NCI-H1417 (cell line): ENCODE results near the gene GSTA5.
A peak's percentile ranks its signal among the peaks of the same experiment; 100 is the strongest.
"Not testable (repeated sequence)": the region's sequence is repeated elsewhere in the genome, so short reads cannot be mapped to it uniquely, and the experiment has no call there.

ENCODE experiments used
- DNase-seq, 3 experiments: peaks; one replicate each; lab custom pipeline; 2025; lab: John Stamatoyannopoulos, UW

GSTA5 gene

DNA sequence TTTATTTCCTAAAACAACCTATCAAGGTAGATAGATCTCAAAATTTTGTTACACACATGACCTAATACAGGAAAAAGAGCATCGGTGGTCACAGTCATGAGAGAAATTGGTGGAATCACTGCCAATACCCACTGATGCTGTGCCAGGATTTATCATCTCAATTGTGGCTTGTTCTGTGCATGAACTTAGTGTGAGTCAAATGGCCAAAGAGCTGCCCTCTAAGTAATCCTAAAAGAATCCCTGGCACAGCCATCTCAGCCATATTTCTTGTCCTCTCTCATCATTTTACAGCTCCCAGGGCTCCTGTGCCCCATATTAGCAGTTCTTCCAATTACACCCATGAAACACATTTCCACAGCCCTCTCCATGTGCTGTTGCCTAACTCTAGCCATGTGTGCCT, 6.1 kb downstream of the GSTA5 start:
- no peak for DNase-seq

DNA sequence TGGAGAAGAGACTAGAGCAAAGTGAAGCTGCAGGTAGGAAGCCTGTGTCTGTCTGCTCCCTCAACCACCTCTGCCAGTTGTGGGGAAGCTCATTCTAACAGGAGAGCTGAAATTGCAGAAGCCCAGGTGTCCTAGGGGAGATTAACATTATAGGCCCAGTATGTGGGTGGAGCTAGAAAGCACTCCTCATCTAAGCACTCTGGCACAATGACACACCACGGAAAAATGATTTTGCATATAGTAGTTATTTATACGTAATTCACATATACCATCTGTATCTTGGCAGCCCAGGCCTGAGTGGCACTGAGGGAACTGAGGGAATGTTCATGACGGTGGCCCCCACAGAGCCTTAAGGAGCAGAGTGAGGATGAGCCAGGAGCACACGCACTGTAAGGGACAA, 9.7 kb downstream of the GSTA5 start:
- DNase-seq: not testable (repeated sequence)

DNA sequence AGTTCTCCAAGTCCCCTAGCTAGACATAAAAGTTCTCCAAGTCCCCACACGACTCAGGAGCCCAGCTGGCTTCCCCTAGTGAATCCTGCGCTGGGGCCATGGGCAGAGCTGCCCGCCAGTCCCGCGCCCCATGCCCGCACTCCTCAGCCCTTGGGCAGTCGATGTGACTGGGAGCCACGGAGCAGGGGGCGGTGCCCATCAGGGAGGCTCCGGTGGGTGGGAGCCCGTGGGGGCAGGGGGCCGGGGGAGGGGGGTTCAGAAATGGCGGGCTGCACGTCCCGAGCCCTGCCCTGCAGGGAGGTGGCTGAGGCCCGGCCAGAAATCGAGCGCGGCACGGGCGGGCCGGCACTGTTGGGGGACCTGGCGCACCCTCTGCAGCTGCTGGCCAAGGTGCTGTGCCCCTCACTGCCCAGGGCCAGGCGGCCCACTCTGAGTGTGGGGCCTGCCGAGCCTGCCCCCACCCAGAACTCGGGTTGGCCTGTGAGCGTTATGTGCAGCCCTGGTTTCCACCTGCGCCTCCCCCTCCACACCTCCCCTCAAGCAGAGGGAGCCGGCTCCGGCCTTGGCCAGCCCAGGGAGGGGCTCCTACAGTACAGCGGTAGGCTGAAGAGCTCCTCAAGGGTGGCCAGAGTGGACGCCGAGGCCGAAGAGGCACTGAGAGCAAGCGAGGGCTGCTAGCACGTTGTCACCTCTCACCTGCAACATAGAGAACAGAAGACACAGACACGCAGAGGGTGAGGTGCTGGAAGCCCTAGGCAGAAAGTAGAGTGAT, 11.4 kb downstream of the GSTA5 start:
- no peak for DNase-seq

DNA sequence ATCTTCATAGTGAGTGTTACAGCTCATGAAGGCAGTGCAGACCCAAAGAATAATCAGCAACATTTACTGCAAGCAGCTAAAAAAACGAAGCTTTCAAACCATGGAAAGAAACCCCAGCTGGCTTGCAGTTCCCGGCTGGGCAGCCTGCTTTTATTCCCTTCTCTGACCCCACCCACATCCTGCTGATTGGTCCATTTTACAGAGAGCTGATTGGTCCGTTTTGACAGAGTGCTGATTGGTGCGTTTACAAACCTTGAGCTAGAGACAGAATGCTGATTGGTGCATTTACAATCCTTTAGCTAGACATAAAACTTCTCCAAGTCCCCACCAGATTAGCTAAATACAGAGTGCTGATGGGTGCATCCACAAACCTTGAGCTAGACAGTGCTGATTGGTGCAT, 12.0 kb downstream of the GSTA5 start:
- not testable (repeated sequence) for DNase-seq

DNA sequence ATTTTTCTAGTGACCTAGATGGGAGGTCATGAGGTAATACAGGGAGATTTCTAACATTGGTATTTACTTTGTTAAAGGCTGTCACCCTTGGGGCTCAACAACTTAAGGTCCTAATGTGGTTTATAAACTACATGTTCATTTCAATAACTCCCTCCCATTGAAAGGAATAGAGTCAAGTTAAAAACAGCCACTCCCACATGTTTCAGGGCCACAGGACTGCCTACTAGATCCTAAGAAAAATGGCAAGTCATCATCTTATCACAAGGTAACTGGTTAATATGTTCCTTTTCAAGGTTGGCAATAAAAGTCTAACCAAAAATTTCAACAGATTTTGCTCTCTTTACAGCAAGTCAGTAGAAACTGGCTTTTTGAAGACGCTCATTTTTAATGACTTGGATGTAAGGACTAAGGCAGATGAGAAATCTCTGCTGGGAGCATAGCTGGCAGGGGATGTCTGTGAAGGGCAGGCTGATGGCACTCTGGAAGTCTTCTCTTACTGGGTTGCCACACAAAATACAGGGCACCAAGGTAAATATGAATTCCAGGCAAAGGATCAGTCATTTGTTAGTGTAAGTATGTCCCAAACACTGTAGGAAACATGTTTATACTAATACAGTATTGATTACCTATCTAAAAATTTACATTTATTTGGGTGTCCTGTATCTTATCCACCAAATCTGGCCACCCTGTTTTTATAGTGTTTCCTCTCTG, 13.4 kb downstream of the GSTA5 start:
- not testable (repeated sequence) for DNase-seq

DNA sequence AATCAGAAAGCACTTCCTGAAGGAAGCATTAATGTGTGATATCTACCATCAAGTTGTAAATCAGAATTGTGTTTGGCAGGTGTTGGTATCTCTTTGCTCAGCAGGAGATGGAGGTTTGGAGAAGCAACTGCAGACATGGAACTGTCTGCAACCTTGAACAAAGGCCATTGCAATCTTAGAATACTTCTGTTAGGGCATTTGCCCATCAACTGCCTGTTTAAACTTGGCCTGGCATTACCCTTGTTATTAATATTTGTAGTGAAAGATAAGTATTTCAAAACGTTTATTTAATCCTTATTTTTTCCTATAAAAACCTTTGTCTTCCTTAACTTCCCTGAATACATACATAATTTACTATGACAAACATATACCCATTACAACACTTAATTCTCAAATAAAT, 14.1 kb downstream of the GSTA5 start:
- no peak for DNase-seq

DNA sequence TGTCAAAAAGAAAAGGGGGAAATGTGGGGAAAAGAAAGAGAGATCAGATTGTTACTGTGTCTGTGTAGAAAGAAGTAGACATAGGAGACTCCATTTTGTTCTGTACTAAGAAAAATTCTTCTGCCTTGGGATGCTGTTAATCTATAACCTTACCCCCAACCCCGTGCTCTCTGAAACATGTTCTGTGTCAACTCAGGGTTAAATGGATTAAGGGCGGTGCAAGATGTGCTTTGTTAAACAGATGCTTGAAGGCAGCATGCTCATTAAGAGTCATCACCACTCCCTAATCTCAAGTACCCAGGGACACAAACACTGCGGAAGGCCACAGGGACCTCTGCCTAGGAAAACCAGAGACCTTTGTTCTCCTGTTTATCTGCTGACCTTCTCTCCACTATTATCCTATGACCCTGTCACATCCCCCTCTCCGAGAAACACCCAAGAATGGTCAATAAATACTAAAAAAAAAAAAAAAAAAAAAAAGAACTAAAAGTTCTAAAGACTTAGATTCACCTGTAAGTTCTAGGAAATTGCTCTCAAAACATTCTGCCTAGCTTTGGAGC, 14.6 kb downstream of the GSTA5 start:
- DNase-seq: not testable (repeated sequence)

DNA sequence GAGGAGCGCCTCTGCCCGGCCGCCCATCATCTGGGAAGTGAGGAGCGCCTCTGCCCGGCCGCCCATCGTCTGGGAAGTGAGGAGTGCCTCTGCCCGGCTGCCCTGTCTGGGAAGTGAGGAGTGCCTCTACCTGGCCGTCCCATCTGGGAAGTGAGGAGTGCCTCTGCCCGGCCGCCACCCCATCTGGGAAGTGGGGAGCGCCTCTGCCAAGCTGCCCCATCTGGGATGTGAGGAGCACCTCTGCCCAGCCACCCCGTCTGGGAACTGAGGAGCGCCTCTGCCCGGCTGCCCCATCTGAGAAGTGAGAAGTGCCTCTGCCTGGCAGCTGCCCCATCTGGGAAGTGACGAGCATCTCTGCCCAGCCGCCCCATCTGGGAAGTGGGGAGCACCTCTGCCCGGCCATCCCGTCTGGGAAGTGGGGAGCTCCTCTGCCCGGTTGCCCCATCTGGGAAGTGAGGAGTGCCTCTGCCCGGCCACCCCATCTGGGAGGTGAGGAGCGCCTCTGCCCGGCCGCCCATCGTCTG, 15.3 kb downstream of the GSTA5 start:
- DNase-seq: not testable (repeated sequence)

DNA sequence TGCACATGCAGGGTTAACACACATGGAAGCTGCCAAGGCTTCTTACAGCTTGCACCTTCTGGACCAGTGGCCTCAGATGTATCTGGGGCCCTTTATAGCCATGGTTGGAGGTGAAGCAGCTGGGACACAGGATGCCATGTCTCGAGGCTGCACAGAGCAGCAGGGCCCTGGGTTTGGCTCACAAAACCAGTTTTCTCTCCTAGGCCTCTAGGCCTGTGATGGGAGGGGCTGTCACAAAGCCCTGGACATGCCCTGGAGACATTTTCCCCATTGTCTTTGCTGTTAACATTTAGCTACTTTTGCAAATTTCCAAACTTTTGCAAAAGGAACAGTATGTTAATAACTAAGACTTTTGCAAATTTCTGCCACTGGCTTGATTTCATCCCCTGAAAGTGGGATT, 18.8 kb downstream of the GSTA5 start:
- DNase-seq: no peak

DNA sequence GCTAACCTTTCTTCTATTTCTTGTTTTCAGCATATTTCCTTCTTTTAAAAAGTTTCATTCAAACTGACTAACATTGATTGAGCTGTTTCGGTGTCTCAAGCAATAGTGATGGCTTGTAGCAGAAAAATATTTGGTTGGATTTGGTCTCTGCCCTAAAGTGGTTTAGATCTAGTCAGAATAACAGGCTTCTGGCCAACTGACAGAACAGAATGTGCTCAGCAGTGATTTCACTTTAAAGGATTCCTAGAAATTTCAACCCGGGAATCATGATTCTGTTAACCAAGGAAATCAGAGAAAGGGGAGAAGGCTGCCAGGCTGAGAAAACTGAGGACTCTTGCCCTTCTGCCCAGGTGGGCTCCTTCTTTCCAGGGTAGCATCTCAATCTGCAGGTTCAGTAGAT, 20.4 kb downstream of the GSTA5 start:
- no peak for DNase-seq

DNA sequence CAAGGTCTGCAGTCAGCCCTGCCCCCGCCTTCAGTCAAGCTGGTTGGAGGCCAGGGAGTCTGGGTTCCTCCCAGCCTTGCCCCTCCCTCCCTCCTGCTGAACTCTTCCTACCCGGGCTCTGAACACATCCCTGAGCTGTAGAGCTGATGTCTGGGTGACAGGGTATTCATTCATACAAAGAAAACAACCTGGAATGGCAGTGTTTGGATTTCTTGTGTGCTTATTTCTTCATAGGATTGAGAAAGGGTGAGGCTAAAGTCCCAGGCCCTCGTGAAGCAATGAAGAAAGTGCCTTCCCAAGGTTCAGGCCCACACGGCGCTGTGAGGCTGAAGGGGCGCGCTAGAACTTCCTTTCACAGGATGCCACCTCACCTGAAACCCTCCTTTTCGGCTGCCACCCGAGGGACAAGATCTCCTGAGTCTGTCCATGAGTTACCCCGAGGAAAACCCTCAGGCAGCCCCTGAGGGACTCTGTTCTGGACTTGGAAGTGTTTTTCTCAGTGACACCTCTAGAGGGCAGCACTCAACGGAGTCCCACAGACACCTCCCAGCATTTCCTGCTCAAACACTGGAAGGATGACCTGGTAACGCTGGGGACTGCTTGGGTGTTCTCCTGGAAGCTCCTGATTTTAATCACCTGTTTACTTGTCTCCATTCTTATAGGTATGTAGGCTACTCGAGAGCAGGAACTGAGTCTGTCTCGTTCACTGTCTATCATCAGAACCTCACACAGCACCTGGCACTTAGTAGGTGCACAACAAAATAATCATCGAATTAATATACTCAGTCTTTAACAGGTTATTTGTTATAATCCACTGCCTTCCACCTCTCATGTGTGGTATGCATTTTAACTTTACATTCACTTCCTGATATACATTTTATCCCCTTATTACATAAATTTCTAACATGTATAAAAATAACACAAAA, 25.2 kb downstream of the GSTA5 start:
- DNase-seq: peak; percentile 23 to 60 (median 27)

DNA sequence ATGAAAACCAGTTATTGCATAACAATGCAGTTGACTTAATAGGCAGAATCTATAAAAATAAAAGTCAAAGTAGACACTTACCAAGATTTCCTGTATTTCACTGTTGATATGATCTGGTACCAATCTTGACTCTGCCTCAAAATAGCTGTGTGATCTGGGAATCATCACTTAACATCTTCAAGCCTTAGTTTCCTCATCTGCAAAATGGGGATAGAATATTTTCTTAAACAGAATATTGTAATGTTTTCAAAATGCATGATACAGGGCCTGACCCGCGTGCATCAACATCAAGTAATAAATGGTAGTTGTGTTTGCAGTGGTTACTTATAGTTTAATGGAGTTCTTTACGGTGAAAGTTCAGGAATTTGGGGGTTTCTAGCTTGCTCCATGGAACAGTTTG, 26.1 kb downstream of the GSTA5 start:
- not testable (repeated sequence) for DNase-seq

DNA sequence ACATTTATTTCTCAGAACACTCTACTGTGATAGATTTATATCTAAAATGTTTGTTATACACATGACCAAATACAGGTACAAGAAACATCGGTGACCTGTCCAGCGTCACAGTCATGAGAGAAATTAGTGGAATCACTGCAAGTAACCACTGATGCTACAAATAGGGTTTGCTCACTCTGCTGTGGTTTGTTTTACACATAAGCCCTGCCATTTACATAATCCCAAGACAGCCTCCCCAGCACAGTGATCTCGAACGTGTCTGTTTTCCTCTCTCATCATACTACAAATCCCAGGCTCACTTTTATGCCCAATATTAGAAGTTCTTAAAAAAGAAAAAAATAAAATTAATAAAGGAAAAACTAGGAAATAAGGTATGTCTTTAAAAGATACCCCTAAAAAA, 30.8 kb downstream of the GSTA5 start:
- not testable (repeated sequence) for DNase-seq

DNA sequence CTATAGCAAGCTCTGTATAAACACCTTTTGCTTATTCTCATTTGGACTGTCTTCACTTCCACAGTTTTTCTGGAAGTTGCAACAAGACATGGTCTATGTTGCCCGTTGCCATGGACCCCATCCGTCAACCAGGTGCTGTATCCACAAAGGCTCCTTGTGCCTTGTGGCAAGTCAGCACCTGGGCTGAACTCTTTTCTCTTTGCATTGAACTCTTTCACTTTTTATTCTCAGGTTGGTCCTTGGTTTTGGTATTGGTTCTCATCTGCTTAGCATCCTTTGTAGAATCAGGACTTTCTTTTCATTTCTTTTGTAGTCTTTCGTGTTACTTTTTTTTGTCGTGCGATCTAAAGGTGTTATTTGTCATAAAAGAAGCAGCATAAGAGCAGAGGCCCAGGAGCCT, 32.0 kb downstream of the GSTA5 start:
- DNase-seq: no peak

DNA sequence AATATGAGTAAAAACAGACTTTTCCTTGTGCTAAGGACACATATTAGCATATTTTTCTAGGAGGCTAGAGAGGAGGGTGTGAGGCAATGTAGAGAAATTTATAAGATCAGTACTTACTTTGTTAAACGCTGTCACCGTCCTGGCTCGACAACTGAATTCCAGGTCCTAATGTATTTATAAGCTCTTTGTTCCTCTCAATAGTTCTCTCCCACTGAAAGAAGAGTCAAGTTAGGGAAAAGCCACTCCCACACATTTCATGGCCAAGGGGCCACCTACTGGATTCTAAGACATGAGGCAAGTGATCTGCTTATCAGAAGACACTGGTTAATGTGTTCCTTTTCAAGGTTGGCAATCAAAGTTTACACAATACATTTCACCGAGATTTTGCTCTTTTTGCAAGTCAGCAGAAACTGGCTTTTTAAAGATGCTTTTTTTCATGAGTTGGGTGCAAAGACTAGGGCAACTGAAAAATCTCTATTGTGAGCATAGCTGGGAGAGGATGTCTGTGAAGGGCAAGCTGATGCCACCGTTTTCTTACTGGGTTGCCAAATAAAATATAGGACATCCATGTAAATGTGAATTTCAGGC, 36.9 kb downstream of the GSTA5 start, which contains the start of gene GSTA1:
Gene GSTA1, minus strand, starts transcription at position 149 of the 588 bp plus-strand sequence. CDS start 4,549 bp downstream, outside the sequence.
- not testable (repeated sequence) for DNase-seq

DNA sequence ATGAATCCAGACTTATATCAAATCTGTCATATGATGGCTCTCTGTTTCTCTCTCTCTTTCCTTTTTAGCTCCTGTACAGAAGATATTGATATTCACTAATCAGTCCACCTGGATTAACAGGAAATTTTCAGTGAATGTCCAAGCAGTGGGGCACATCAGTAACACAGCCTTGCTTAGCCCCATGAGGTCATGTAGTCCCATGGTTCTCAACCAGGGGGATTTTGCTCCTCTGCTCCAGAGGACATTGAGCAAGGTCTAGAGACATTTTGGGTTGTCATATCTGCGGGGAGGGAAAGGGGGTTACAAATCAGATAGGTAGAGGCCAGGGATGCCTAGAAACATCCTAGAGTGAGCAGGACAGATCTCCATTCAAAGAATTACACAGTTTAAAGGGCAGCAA, 37.8 kb downstream of the GSTA5 start:
- DNase-seq: no peak

DNA sequence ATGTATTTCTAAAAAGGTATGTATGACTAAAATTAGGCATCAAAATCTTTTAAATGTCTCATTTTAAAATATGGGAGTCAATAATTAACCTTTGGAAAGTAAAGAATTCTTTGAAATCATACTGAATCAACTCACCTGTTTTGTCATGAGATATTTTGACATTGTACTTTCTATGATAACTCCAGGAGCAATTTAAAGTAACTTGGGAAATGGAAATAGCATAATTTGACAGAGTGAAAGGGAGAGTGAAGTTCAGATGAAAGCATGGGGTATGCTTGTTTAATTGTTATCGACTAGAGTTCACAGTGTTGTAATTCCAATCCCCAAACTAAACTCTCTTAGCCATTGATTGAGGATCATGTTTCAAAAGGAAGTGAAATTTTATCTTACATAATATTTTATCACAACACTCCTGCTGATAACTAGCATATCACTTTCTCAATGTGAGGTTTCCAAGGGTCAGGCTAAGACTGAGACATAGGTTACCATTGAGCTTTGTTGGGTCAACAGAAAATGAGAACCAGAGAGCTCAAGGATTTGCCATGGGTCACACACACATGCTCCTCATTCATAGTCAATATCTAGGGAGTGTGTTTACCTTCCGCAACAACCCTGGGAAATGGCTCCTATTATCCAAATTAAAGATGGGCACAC, 39.3 kb downstream of the GSTA5 start:
- no peak for DNase-seq

DNA sequence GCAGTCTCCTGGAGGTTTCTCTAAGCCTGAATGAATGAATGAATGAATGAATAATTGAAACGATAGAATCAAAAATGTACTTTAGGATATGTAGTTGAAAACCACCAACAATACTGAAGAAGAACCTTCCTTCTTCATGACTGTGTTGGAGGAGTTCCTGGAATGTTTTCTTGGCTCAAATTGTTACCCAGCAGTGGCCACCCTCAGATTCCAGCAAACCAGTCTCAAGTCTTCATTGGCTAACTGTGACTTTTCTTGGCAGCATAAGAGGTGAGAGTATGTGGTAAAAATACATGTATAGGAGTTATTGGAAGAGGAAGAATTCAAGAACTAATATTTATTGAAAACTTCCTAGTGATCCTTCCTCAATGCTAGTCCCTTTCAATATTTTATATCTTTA, 41.3 kb downstream of the GSTA5 start:
- DNase-seq: not testable (repeated sequence)

DNA sequence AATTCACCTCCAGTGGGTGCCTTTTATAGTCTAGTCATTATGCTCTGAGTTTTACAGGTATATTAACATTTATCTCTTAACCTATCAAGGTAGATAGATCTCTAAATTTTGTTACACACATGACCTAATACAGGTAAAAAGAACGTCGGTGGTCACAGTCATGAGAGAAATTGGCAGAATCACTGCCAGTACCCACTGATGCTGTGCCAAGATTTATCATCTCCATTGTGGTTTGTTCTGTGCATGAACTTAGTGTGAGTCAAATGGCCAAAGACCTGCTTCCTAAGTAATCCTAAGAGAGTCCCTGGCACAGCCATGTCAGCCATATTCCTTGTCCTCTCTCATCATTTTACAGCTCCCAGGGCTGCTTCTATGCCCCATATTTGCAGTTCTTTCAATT, 46.2 kb downstream of the GSTA5 start:
- DNase-seq: not testable (repeated sequence)

DNA sequence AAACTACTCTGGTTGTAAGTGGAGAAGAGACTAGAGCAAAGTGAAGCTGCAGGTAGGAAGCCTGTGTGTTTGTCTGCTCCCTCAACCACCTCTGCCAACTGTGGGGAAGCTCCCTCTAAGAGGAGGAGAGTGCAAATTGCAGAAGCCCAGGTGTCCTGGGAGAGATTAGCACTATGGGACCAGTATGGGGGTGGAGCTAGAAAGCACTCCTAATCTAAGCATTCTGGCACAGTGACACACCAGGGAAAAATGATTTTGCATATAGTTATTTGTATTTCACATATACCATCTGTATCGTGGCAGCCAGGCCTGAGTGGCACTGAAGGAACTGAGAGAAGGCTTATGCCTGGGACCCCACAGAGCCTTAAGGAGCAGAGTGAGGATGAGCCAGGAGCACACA, 49.8 kb downstream of the GSTA5 start:
- no peak for DNase-seq

DNA sequence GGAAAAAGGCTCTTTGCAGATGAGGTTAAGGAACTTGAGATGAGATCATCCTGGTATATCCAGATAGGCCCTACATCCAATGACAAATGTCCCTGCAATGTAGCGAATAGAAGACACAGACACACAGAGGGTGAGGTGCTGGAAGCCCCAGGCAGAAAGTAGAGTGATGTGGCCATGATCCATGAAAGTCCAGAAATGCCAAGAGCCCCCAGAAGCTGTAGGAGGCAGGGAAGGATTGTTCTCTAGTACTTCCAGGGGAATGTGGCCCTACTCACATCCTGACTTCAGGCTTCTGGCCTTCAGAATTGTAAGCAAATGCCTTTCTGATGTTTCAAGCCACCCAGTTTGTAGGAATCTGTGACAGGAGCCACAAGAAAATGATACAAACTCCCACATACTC, 51.0 kb downstream of the GSTA5 start:
- DNase-seq: not testable (repeated sequence)
